ENCODE data around the gene RNU7-1.

RNU7-1 gene

GRCh38 chr12:6914947-6915788 is 28.4 kb upstream of the RNU7-1 start:
- TF ChIP-seq, protein P1, sequence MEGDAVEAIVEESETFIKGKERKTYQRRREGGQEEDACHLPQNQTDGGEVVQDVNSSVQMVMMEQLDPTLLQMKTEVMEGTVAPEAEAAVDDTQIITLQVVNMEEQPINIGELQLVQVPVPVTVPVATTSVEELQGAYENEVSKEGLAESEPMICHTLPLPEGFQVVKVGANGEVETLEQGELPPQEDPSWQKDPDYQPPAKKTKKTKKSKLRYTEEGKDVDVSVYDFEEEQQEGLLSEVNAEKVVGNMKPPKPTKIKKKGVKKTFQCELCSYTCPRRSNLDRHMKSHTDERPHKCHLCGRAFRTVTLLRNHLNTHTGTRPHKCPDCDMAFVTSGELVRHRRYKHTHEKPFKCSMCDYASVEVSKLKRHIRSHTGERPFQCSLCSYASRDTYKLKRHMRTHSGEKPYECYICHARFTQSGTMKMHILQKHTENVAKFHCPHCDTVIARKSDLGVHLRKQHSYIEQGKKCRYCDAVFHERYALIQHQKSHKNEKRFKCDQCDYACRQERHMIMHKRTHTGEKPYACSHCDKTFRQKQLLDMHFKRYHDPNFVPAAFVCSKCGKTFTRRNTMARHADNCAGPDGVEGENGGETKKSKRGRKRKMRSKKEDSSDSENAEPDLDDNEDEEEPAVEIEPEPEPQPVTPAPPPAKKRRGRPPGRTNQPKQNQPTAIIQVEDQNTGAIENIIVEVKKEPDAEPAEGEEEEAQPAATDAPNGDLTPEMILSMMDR (conservative IDR thresholded peaks at IDR 0.05): no peak
- peak overlapping the region; percentile 68 for H3K27ac ChIP-seq

GRCh38 chr12:6915789-6916285 is 27.8 kb upstream of the RNU7-1 start:
- no peak overlapping the region for H3K27ac ChIP-seq
- TF ChIP-seq, protein P1 (conservative IDR thresholded peaks at IDR 0.05): no peak

DNA sequence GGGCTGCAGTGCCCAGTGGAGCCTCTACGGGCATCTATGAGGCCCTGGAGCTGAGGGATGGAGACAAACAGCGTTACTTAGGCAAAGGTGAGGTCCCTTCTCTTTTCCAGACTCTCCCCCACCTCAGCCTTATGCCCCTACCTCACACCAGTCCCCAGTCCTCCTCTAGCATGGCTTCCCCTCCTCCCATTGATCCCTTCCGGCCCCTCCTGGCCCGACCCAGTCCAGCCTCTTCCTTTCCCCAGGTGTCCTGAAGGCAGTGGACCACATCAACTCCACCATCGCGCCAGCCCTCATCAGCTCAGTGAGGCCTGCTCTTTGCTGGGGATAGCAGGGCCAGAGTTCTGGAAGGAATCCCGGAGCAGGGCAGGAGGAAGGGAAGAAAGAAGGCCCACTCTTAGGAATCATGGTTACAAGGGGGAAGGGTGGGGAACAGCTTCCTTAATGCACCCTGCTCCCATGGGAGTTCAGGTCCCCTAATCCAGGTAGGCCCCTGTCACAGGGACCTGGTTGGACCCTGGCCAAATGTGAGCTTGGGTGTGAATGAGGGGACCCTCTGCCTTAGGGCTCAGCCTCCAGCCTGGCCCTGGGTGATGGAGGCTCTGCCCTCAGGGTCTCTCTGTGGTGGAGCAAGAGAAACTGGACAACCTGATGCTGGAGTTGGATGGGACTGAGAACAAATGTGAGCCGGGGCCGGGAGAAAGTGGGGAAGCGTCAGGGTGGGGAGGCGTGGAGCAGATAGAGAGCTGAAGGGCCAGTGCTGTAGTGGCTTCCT is 27.0 kb upstream of the RNU7-1 start:
- TF ChIP-seq, protein P1 (conservative IDR thresholded peaks at IDR 0.05): no peak
- no peak overlapping the region for H3K27ac ChIP-seq

GRCh38 chr12:6917491-6918231 is 26.0 kb upstream of the RNU7-1 start:
- no peak overlapping the region for H3K27ac ChIP-seq
- TF ChIP-seq, protein P1 (conservative IDR thresholded peaks at IDR 0.05): no peak

DNA sequence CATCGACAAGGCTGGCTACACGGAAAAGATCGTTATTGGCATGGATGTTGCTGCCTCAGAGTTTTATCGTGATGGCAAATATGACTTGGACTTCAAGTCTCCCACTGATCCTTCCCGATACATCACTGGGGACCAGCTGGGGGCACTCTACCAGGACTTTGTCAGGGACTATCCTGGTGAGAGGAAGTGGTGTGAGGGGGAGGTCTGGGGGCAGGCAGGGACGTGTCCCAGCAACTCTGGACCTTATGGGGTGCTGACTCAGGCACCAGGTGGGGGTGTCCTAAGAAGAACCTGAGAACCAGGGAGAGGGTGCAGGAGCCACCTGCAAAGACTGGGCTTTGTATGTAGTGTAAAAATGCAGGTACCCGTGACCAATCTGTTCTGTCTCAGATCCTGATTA is 24.0 kb upstream of the RNU7-1 start:
- TF ChIP-seq, protein P1 (conservative IDR thresholded peaks at IDR 0.05): no peak
- H3K27ac ChIP-seq: no peak overlapping the region

GRCh38 chr12:6921539-6921938 is 22.1 kb upstream of the RNU7-1 start:
- H3K27ac ChIP-seq: no peak overlapping the region
- TF ChIP-seq, protein P1 (conservative IDR thresholded peaks at IDR 0.05): no peak
